Prostate gland (tissue), 2 donors: ENCODE data around the gene ABCA5. TPM values are rescaled to one million over a fixed set of nuclear protein-coding genes. Genes with fewer than 3 reads are reported as not detected.

ENCODE experiments used
- DNase-seq: peaks from one replicate; pipeline ENCODE4 v3.0.0-alpha.2; 2019; ENCODE audit warnings: low spot score
- H3K27ac ChIP-seq, 2 donors: fragments of 200-600 bp; sonication (generic); 2 replicates each; pipeline ENCODE4 v1.5.1; 2017 to 2019
- H3K27me3 ChIP-seq: fragments of 200-600 bp; sonication (generic); replicated peaks from 2 replicates; pipeline ENCODE4 v1.5.1; 2019; ENCODE audit not compliant: insufficient read depth
- H3K36me3 ChIP-seq, 2 donors: fragments of 200-600 bp; sonication (generic); 1 replicate in 1 of 2; 2 replicates in 1 of 2; pipeline versions ENCODE4 v1.5.1 to v1.8.1; 2017 to 2019
- H3K4me1 ChIP-seq: fragments of 200-600 bp; sonication (generic); replicated peaks from 2 replicates; pipeline ENCODE4 v1.5.1; 2019
- H3K4me3 ChIP-seq, 2 donors: fragments of 200-600 bp; sonication (generic); 2 replicates each; pipeline ENCODE4 v1.5.1; 2017 to 2019
- H3K9me3 ChIP-seq: fragments of 200-600 bp; sonication (generic); 2 replicates; pipeline ENCODE4 v1.5.1; 2017
- CTCF ChIP-seq, 4 experiments: fragments of 200-600 bp in 2 of 4; fragments of 450-650 bp in 2 of 4; sonication (generic) in 2 of 4; IDR thresholded peaks; 1 replicate in 3 of 4; 2 replicates in 1 of 4; pipeline ENCODE4 v1.5.1; 2016 to 2019; ENCODE audit warnings: antibody characterized with exemption in 4 of 4, mild to moderate bottlenecking in 2 of 4, moderate library complexity in 2 of 4
- POLR2A ChIP-seq: fragments of 450-650 bp; IDR thresholded peaks from one replicate; pipeline ENCODE4 v1.6.1; 2016; ENCODE audit warnings: antibody characterized with exemption, mild to moderate bottlenecking
- POLR2AphosphoS5 ChIP-seq: sonication (generic); formaldehyde crosslinking; IDR thresholded peaks from one replicate; pipeline ENCODE4 v1.6.1; 2017; ENCODE audit warnings: antibody characterized with exemption
- WGBS: methylation state at CpG from one replicate; pipeline ENCODE4 v1.1.5; 2018; 5-methylcytosine and 5-hydroxymethylcytosine counted together
- intact Hi-C: fragments of 100-400 bp; cut with DNase I; formaldehyde crosslinking; loops from one replicate; pipeline ENCODE4 v1.14.2; 2022
- total RNA-seq, 2 donors: library from RNA; depleted of rRNA; stranded (reverse); fragments of >200 nt; gene quantifications; one replicate each; pipeline ENCODE4 v1.1.0, GENCODE V29; 2016

Gene ABCA5
- total RNA-seq, 2 donors from 2014 or later = 31.0 to 31.3 TPM

- intact Hi-C loops = no loop called here
- TF ChIP-seq POLR2A (no peak), POLR2AphosphoS5 (no peak), CTCF (IDR thresholded peaks at IDR 0.05) (no peak)
- no peaks in the 10 kb centered on the region for H3K36me3 ChIP-seq
- no peaks in the 10 kb centered on the region for H3K4me1 ChIP-seq
- no peak overlapping the region for H3K4me3 ChIP-seq
- no peaks in the 10 kb centered on the region for H3K9me3 ChIP-seq
- no peaks in the 10 kb centered on the region for H3K27me3 ChIP-seq
- H3K27ac ChIP-seq = no peak overlapping the region
- DNase-seq = no peak
Measured at GRCh38 chr17:69228018-69228417, 98.9 kb downstream of the ABCA5 start.

- TF ChIP-seq POLR2AphosphoS5 = no peak
- TF ChIP-seq POLR2A = no peak
- TF ChIP-seq CTCF (IDR thresholded peaks at IDR 0.05) = no peak
- no peak for DNase-seq
- Histone ChIP-seq H3K27me3 (no peaks in the 10 kb centered on the region), H3K27ac (no peak overlapping the region), H3K4me3 (no peak overlapping the region), H3K4me1 (no peaks in the 10 kb centered on the region), H3K36me3 (no peaks in the 10 kb centered on the region), H3K9me3 (no peaks in the 10 kb centered on the region)
- intact Hi-C loops = no loop called here
- WGBS = 83% methylated on average over 2 of the region's 2 CpGs
Measured at GRCh38 chr17:69227541-69227940, 99.4 kb downstream of the ABCA5 start.

- Histone ChIP-seq H3K36me3 (no peaks in the 10 kb centered on the region), H3K4me1 (no peaks in the 10 kb centered on the region), H3K4me3 (no peak overlapping the region), H3K9me3 (no peaks in the 10 kb centered on the region), H3K27me3 (no peaks in the 10 kb centered on the region), H3K27ac (no peak overlapping the region)
- WGBS = 84% methylated on average over 3 of the region's 3 CpGs
- no peak for DNase-seq
- TF ChIP-seq POLR2A (no peak), CTCF (IDR thresholded peaks at IDR 0.05) (no peak), POLR2AphosphoS5 (no peak)
- intact Hi-C loops = no loop called here
Measured at GRCh38 chr17:69223809-69224208, 103.1 kb downstream of the ABCA5 start.

- Histone ChIP-seq H3K4me1 (no peaks in the 10 kb centered on the region), H3K27me3 (no peaks in the 10 kb centered on the region), H3K27ac (no peak overlapping the region), H3K9me3 (no peaks in the 10 kb centered on the region), H3K36me3 (no peaks in the 10 kb centered on the region), H3K4me3 (no peak overlapping the region)
- intact Hi-C loops = no loop called here
- TF ChIP-seq POLR2A (no peak), POLR2AphosphoS5 (no peak), CTCF (IDR thresholded peaks at IDR 0.05) (no peak)
- DNase-seq = no peak
Measured at GRCh38 chr17:69222707-69223258, 104.2 kb downstream of the ABCA5 start.

- Histone ChIP-seq H3K4me1 (no peaks in the 10 kb centered on the region), H3K36me3 (no peaks in the 10 kb centered on the region), H3K27ac (no peak overlapping the region), H3K4me3 (no peak overlapping the region), H3K27me3 (no peaks in the 10 kb centered on the region), H3K9me3 (no peaks in the 10 kb centered on the region)
- 47% methylated on average over 1 of the region's 1 CpG for WGBS
- no peak for DNase-seq
- intact Hi-C loops = no loop called here
- TF ChIP-seq POLR2A (no peak), POLR2AphosphoS5 (no peak), CTCF (IDR thresholded peaks at IDR 0.05) (no peak)
Measured at GRCh38 chr17:69220098-69220497, 106.8 kb downstream of the ABCA5 start.
